HG03575 (cell line): ENCODE measurements around the gene BMF.

Source experiments
- ATAC-seq: cut with Tn5 transposase; IDR thresholded peaks from one replicate; pipeline ENCODE4 v1.9.1; 2021; ENCODE audit not compliant: unreplicated experiment, insufficient number of reproducible peaks, low FRiP score; ENCODE audit errors: extremely low read depth

The BMF gene

DNA sequence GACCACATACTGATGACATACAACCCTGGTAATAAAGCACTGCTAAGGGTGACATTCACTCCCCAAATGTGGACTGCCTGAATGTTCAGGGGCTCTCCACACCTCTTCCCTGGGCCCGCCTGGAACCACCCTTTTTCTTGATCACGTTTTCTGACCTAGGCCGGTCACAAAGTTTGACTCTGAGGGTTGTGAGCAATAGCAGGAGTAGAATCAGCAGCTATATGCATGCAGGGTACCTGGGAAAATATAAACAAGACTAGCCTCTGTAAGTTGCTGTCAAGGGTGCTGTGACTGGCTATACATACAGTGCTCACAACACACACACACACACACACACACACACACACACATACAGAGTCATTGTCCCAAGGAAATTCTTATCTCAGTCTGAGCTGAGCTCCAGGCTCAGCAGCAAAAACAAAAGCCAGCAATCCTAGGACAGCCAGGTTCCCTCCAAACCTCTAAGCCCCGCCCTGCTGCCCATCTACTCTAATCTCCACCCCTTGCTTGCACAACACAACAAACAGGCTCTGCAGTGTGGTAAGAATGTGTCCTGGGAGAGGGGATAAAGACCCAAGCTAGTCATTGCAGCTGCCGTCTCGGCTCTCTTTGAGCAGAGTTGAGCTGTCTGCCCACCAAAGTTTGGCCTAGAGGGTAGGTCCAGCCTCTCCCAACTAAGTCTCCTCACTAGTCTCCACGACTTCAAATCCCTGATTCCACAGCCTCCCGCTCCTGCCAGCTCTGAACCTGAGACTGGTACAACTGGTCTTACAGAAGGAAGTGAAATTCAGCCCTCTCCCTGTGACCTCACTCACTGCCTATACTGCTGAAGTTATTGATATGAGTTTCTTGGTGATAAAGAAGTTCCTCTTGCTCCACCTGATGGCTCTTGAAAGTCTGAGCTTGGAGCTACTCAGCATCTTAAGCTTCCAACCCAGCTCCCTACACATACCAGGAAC is 2.2 kb downstream of the BMF start:
- no peak for ATAC-seq

DNA sequence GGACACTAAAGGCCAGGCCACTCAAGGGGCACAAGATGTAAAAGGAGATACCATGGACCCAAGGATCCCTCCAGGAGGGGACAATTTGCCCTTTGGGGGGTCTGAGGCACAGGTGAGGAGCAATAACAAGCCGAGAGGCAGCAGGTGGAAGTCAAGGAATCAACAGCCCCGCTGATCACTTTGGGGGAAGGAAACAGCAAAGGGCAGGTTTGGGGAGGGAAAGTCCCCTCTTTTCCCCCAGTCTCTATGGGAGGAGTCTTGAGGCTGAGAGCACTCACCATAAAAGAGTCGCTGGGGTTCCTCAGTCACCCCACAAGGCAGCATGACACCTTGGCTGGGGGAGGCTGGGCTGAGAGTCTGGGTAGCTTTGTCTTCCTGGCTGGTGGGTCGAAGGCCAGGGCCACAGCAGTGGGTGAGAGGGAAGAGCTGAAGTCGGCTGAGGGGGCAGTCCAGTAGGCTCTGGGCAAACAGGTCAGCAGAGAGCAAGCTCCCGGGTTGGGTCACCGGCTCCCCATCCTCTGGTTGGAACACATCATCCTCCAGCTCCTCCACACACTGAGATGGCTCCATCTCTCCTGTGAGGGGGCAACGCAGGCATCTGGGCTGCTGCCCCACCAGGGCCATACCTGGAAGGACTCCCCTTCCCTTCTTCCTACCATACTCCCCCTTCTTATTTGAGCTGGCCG is 3.0 kb downstream of the BMF start:
- no peak for ATAC-seq

- ATAC-seq: no peak
Measured at GRCh38 chr15:40104865-40105516, 3.7 kb downstream of the BMF start.

- no peak for ATAC-seq
Measured at GRCh38 chr15:40104296-40104864, 4.3 kb downstream of the BMF start.

DNA sequence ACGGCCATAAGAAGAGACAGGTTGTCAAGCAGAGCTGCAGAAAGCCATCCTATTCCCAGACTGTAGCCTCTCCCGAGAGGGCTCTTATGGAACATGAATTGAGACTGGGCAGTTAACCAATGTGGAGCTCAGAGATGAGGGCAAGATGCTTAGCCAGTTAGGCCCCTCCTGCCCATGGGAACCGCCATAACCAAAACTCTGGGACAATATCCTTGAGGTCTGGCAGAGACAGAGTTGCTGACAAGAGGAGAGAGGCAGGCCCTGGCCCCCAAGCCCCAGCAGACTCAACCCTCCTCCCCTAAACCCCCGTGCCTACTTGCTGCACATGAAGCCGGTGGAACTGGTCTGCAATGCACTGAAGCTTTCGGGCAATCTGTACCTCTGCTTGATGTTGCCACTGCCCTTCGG is 4.8 kb downstream of the BMF start:
- ATAC-seq: no peak

- no peak for ATAC-seq
Measured at GRCh38 chr15:40102897-40103858, 5.5 kb downstream of the BMF start.

DNA sequence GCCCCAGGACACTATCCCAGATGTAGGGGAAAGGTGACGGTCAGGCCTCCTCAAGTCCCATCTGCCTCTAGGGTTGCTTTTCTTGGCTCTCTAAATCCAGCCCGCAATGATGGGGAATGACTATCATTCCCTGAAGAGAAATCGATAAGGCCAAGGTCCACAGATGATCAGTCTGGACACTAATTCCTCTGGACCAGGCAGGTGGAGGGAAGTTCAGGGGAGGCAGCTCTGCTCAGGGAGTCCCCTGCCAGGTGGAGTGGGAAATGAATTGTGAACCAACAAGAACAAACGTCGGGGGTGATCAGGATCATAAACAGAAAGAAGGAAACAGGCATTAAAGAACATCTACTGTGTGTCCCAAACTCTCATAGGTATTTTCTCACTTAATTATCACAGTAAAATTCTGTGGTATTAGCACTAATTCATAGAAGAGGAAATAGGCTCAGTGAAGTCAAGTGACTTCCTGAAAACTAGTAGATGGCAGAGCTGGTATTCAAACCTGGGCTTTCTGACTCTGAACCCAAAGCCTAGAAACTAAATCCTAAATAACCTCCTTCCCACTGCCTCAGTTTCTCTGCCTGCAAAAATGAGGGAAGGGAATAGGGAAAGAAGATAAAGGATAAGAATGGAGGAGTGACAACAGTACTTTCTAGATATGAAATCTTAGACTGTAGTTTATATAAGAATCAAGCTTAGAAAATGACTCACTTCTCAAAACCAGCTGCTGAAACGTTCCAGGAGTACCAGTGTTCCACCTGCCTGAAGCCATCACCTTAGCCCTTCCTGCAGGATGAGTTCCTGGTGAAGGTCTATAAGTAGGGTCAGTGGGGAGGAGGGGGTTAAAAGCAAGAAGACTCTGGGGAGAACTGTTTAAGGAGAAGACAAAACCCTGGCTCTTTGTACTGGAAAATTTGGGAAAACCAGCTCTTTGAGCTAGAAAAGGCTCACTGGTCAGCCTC is 7.5 kb downstream of the BMF start:
- no peak for ATAC-seq

GRCh38 chr15:40100123-40100946 is 8.3 kb downstream of the BMF start:
- ATAC-seq: no peak

GRCh38 chr15:40098489-40099261 is 10.0 kb downstream of the BMF start:
- ATAC-seq: peak; percentile 36

- no peak for ATAC-seq
Measured at GRCh38 chr15:40097968-40098476, 10.7 kb downstream of the BMF start.

GRCh38 chr15:40097096-40097967 is 11.3 kb downstream of the BMF start:
- no peak for ATAC-seq

GRCh38 chr15:40096094-40096891 is 12.4 kb downstream of the BMF start:
- peak; percentile 31 for ATAC-seq

- ATAC-seq: no peak
Measured at GRCh38 chr15:40095371-40096093, 13.1 kb downstream of the BMF start.
